Activated CD4-positive, alpha-beta T cell treated with anti-CD3 and anti-CD28 coated beads, Interleukin-2, Interleukin-4, amounts not matched to agents 100 ng/mL and 50 ng/mL, durations not matched to agents 16 hours and 8 hours (primary cell): ENCODE measurements around the gene RBKS.

ENCODE experiments used
- DNase-seq: peaks from one replicate; pipeline ENCODE4 v3.0.0-alpha.2; 2020; ENCODE audit warnings: low spot score

Gene RBKS

GRCh38 chr2:27734305-27734704, 155.9 kb downstream of the RBKS start:
- no peak for DNase-seq
